IPS DF 6.9 (cell line): ENCODE data around the gene TEX264.

Experiments
- DNase-seq: peaks from one replicate; pipeline ENCODE4 v3.0.0-alpha.2; 2013; ENCODE audit warnings: low read depth, low spot score
- H3K27ac ChIP-seq: one replicate; pipeline ENCODE4 v1.5.1; 2013; ENCODE audit warnings: low read length, control low read depth
- H3K27me3 ChIP-seq: 2 replicates; pipeline ENCODE4 v1.6.1; 2013; ENCODE audit warnings: mild to moderate bottlenecking, low read length; ENCODE audit not compliant: control insufficient read depth, insufficient read depth
- H3K36me3 ChIP-seq: 2 replicates; pipeline ENCODE4 v1.6.1; 2013; ENCODE audit warnings: low read length; ENCODE audit not compliant: control insufficient read depth, insufficient read depth
- H3K4me1 ChIP-seq: 2 replicates; pipeline ENCODE4 v1.6.1; 2013; ENCODE audit warnings: low read length; ENCODE audit not compliant: control insufficient read depth, insufficient read depth
- H3K4me3 ChIP-seq: 2 replicates; pipeline ENCODE4 v1.5.1; 2013; ENCODE audit warnings: mild to moderate bottlenecking, low read length
- H3K9me3 ChIP-seq: 2 replicates; pipeline ENCODE4 v1.6.1; 2013; ENCODE audit warnings: low read length, inconsistent platforms; ENCODE audit not compliant: control insufficient read depth, insufficient read depth
- WGBS: extraction: QIAGEN DNeasy Blood & Tissue Kit; methylation state at CpG from one replicate; pipeline ENCODE4 v1.1.7; 2013; ENCODE audit warnings: mixed read lengths, missing lambda C conversion rate; ENCODE audit not compliant: insufficient read length, insufficient coverage; 5-methylcytosine and 5-hydroxymethylcytosine counted together

TEX264 gene

GRCh38 chr3:51706021-51706485 lies 35.0 kb downstream of the TEX264 start:
- H3K27ac ChIP-seq = no peak overlapping the region
- no peak overlapping the region for H3K4me3 ChIP-seq

GRCh38 chr3:51706788-51707731 lies 36.0 kb downstream of the TEX264 start, which contains the start of gene GRM2:
Gene GRM2, plus strand, starts transcription at chr3:51707068. Its CDS starts 1,916 bp downstream, at chr3:51708984.
- no peak within 1 kb of the TSS for H3K27ac ChIP-seq
- peak within 1 kb of the TSS; percentile 54; the same call in 1 of the 2 replicates for H3K4me3 ChIP-seq
- peaks cover 13% of the 10 kb centered on the region for H3K27me3 ChIP-seq
- H3K36me3 ChIP-seq = no peaks in the 10 kb centered on the region
- peaks cover 4% of the 10 kb centered on the region for H3K4me1 ChIP-seq
- no peaks in the 10 kb centered on the region for H3K9me3 ChIP-seq
- DNase-seq = peak; percentile 61
- WGBS = no CpG with 5 or more reads among the region's 69 CpGs

More at GRCh38 chr3:51706021-51706485, 35.0 kb downstream of the TEX264 start:
- Histone ChIP-seq H3K36me3 (no peaks in the 10 kb centered on the region), H3K9me3 (no peaks in the 10 kb centered on the region), H3K4me1 (peaks cover 4% of the 10 kb centered on the region), H3K27me3 (peaks cover 13% of the 10 kb centered on the region)
- no CpG with 5 or more reads among the region's 3 CpGs for WGBS
- DNase-seq = no peak

- Histone ChIP-seq H3K27ac (no peak overlapping the region), H3K27me3 (peaks cover 13% of the 10 kb centered on the region), H3K4me1 (peaks cover 4% of the 10 kb centered on the region), H3K36me3 (no peaks in the 10 kb centered on the region), H3K4me3 (no peak overlapping the region), H3K9me3 (no peaks in the 10 kb centered on the region)
- no CpG with 5 or more reads among the region's 3 CpGs for WGBS
- no peak for DNase-seq
These were observed 37.3 kb downstream of the TEX264 start for GRCh38 chr3:51708216-51708845.

- H3K36me3 ChIP-seq = no peaks in the 10 kb centered on the region
- no peak overlapping the region for H3K27ac ChIP-seq
- no peak for DNase-seq
- H3K4me3 ChIP-seq = no peak overlapping the region
- WGBS = no CpG with 5 or more reads among the region's 17 CpGs
- H3K27me3 ChIP-seq = peaks cover 13% of the 10 kb centered on the region
- H3K4me1 ChIP-seq = no peaks in the 10 kb centered on the region; the same call in 1 of the 2 replicates
- H3K9me3 ChIP-seq = no peaks in the 10 kb centered on the region
These were observed 38.0 kb downstream of the TEX264 start for GRCh38 chr3:51709004-51709420.

- WGBS = no CpG with 5 or more reads among the region's 4 CpGs
- H3K4me1 ChIP-seq = no peaks in the 10 kb centered on the region; the same call in 1 of the 2 replicates
- no peak overlapping the region for H3K4me3 ChIP-seq
- no peak overlapping the region for H3K27ac ChIP-seq
- no peak for DNase-seq
- no peaks in the 10 kb centered on the region for H3K36me3 ChIP-seq
- H3K27me3 ChIP-seq = peaks cover 13% of the 10 kb centered on the region
- no peaks in the 10 kb centered on the region for H3K9me3 ChIP-seq
These were observed 38.6 kb downstream of the TEX264 start for GRCh38 chr3:51709675-51710074.

- H3K4me1 ChIP-seq = no peaks in the 10 kb centered on the region
These were observed 39.7 kb downstream of the TEX264 start for GRCh38 chr3:51710631-51711351.

GRCh38 chr3:51711352-51712037 lies 40.4 kb downstream of the TEX264 start:
- Histone ChIP-seq H3K27me3 (peaks cover 13% of the 10 kb centered on the region), H3K9me3 (no peaks in the 10 kb centered on the region), H3K27ac (no peak overlapping the region), H3K4me1 (no peaks in the 10 kb centered on the region), H3K36me3 (no peaks in the 10 kb centered on the region), H3K4me3 (no peak overlapping the region)
- DNase-seq = no peak
- WGBS = no CpG with 5 or more reads among the region's 8 CpGs

More at GRCh38 chr3:51710631-51711351, 39.7 kb downstream of the TEX264 start:
- Histone ChIP-seq H3K27me3 (peaks cover 13% of the 10 kb centered on the region), H3K36me3 (no peaks in the 10 kb centered on the region), H3K9me3 (no peaks in the 10 kb centered on the region), H3K27ac (no peak overlapping the region), H3K4me3 (no peak overlapping the region)
- WGBS = no CpG with 5 or more reads among the region's 10 CpGs
- no peak for DNase-seq

GRCh38 chr3:51712038-51712420 lies 41.0 kb downstream of the TEX264 start:
- Histone ChIP-seq H3K27ac (no peak overlapping the region), H3K36me3 (no peaks in the 10 kb centered on the region), H3K4me1 (no peaks in the 10 kb centered on the region; the same call in 1 of the 2 replicates), H3K27me3 (peaks cover 13% of the 10 kb centered on the region), H3K9me3 (no peaks in the 10 kb centered on the region), H3K4me3 (no peak overlapping the region)
- WGBS = no CpG with 5 or more reads among the region's 1 CpG
- no peak for DNase-seq

GRCh38 chr3:51712511-51712931 lies 41.5 kb downstream of the TEX264 start:
- WGBS = no CpG with 5 or more reads among the region's 20 CpGs
- no peaks in the 10 kb centered on the region for H3K36me3 ChIP-seq
- H3K27me3 ChIP-seq = peaks cover 10% of the 10 kb centered on the region
- no peak overlapping the region for H3K4me3 ChIP-seq
- DNase-seq = no peak
- H3K27ac ChIP-seq = no peak overlapping the region
- no peaks in the 10 kb centered on the region; the same call in 1 of the 2 replicates for H3K4me1 ChIP-seq
- H3K9me3 ChIP-seq = no peaks in the 10 kb centered on the region
